HG02763 (cell line): Measurements from ENCODE around the gene RCN2.

Source experiments
- ATAC-seq: cut with Tn5 transposase; IDR thresholded peaks from one replicate; pipeline ENCODE4 v1.9.1; 2021; ENCODE audit warnings: mild to moderate bottlenecking, moderate library complexity; ENCODE audit not compliant: unreplicated experiment

Gene RCN2

DNA sequence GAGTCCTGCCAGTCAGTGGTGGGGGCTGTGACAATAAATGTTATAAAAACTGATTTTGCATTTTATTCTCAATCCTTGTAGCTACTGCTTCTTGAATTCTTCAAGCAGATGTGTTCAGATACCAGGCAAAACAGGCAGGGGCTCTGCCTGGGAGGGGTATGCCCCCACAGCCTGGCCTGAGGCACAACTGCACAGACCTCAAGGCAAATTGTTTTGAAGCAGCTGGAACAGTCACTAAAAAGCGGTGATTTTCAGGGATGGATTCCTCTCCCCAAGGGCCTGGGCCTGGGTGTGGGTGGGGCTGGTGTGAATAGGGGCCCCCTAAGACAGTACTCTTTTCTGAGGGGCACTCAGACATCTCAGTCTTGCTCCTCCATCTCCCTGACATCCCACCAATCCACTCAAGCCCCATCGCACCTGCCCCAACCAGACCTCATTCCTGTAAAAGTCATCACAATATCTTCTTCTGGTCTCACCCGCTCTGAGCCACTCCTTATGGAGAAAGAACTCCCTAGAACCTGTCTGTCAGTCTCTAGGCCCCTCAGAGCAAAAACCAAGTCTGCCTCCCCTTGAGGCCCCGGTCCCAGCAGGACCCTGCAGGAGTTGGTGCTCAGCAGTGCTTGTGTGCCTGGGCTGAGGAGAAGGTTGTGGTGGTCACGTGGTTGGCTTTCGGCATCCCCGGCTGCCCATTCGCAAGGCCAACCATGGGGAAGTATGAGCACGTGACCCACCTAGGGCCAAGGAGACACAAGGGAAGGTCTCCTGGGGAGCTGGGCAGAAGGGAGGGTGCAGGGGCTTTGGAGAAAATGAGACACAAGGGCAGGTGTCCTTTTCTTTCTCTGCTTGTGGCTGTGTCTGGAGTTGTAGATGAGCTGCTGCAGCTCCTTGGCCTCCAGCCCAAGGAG lies 60.4 kb downstream of the RCN2 start:
- no peak for ATAC-seq

DNA sequence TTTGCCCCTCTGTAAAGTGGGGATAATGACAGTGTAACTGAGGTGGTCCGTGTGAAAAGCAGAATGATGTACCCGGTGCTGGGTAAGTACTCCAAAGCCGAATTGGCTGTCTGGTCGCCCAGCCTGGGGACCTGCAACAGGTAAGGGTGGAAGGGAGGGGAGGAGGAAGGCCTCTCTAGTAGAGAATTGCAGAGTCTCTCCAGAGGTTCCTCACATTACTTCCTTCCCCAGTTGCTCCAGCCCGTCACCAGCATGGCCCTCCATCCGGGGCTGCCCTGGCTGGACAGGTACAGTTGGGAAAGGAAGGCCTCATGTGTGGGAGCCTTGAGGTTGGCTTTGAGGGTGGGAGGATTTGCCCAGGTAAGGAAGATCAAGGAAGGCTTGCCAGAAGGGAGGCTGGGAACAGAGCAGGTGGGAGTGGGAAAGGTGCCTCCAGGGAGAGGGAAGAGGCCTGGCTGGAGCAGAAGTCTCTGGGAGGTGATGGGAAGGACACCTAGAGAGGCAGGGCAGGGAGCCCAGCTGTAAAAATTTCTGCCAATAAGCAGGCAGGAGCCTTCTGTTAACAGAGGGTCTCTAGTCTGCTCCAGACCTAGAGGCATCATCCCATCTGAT lies 61.7 kb downstream of the RCN2 start:
- no peak for ATAC-seq

- ATAC-seq = no peak
Observed at GRCh38 chr15:76994001-76994400, 62.5 kb downstream of the RCN2 start.

GRCh38 chr15:76994496-76994895 lies 62.9 kb downstream of the RCN2 start:
- no peak for ATAC-seq

GRCh38 chr15:76994971-76995945 lies 63.7 kb downstream of the RCN2 start, which contains the start of gene PSTPIP1:
TSS of gene PSTPIP1 (plus strand) at chr15:76995126. CDS start at chr15:76995574, 448 bp downstream.
- no peak for ATAC-seq

GRCh38 chr15:76996076-76996525 lies 64.6 kb downstream of the RCN2 start:
- ATAC-seq = no peak

DNA sequence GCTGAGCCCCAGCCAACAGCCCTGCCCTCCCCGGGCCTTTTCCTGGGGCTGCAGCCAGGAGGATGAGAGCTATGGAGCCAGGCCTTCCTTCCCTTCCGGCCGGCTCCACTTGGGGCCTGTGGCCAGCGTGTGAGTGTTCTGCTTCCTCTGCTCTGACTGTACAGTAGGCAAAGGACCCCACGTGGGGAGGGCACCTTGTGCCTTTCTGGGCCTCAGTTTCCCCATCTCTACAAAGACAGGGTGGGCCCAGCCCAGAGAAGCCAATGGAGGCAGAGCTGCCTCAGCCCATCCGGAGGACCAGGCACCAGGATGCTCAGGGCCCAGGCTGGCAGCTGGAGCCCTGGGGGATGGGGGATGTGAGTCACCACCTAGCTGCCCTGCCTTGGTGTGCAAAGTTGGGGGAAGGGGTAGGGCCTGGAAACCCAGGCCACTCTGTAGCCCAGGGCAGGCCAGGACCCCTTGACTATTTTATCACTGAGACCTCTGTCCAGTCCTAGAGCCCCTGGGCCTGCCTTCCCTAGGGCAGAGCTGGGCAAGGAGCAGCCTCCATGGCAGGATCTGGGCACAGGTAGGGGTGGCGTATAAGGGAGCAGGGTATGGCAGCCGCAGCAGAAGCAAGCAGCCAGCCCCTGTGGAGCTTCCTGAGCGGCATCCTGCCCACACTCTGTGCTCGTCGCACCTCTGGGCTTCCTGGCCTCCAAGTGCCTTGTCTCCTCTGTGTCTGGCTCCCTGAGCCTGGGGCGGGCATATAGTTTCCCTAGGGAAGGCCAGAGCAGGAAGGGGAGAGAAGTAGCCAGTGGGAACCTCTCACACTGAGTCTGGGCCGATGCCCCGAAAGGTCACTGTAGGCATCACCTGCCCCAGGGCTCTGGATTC lies 65.2 kb downstream of the RCN2 start:
- no peak for ATAC-seq

- ATAC-seq = no peak
Observed at GRCh38 chr15:76998663-76999285, 67.2 kb downstream of the RCN2 start.

GRCh38 chr15:76999996-77000395 lies 68.4 kb downstream of the RCN2 start:
- ATAC-seq = no peak

DNA sequence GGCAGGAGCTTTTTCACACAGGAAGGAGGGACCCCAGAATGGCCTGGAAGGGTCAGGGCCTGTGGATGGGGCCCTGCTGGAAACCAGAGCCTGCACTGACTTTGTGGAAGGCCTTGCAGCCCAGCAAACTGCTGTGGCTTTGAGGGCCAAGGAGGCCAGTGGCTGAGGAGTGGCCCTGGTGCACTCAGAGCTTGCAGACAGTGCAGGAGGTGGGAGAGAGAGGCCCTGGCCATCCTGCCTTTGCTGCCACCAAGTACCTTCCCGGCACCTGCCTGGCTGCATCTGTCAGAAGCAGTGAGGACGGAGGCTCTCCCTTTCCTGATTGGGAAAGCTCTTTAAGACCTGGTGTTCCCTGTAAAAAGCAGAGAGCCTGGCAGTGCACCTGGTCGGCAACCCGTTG lies 69.8 kb downstream of the RCN2 start:
- no peak for ATAC-seq

- no peak for ATAC-seq
Observed at GRCh38 chr15:77001966-77002365, 70.4 kb downstream of the RCN2 start.

GRCh38 chr15:77002436-77002835 lies 70.9 kb downstream of the RCN2 start:
- no peak for ATAC-seq

- peak; percentile 79 for ATAC-seq
Observed at GRCh38 chr15:77002954-77003912, 71.7 kb downstream of the RCN2 start.
